ENCODE data around the gene ZNF319. TPM values are rescaled to one million over a fixed set of nuclear protein-coding genes. Genes with fewer than 3 reads are reported as not detected.
"Not testable (repeated sequence)": the region's sequence is repeated elsewhere in the genome, so short reads cannot be mapped to it uniquely, and the experiment has no call there.

Gene ZNF319
- total and polyA plus RNA-seq, 8 donors: 3.5 to 7.0 (median 4.6) TPM

DNA sequence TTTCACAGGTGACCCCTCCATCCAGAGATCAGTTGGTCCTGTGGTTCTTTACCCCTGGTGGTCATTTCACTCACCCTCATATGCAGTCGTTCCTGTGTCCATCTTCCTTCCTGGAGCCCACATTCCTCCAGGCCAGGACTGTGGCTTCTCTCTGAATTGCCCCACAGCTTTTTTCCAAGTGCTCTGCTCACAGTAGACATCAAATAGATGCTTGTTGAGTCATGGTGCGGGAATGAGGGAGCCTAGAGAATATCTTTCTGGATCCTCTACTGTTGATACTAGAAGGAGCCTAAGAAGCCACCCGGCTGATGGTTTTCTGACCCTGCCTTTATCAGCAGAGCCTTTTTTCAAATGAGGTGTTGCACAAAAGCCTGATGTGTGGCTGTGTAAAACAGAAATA is 11.2 kb upstream of the ZNF319 start:
- TF ChIP-seq, protein P1, sequence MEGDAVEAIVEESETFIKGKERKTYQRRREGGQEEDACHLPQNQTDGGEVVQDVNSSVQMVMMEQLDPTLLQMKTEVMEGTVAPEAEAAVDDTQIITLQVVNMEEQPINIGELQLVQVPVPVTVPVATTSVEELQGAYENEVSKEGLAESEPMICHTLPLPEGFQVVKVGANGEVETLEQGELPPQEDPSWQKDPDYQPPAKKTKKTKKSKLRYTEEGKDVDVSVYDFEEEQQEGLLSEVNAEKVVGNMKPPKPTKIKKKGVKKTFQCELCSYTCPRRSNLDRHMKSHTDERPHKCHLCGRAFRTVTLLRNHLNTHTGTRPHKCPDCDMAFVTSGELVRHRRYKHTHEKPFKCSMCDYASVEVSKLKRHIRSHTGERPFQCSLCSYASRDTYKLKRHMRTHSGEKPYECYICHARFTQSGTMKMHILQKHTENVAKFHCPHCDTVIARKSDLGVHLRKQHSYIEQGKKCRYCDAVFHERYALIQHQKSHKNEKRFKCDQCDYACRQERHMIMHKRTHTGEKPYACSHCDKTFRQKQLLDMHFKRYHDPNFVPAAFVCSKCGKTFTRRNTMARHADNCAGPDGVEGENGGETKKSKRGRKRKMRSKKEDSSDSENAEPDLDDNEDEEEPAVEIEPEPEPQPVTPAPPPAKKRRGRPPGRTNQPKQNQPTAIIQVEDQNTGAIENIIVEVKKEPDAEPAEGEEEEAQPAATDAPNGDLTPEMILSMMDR (IDR thresholded peaks at IDR 0.05): no peak
- Histone ChIP-seq H3K4me1 (no peaks in the 10 kb centered on the region), H3K27ac (no peak overlapping the region), H3K9me3 (no peaks in the 10 kb centered on the region), H3K36me3 (peaks cover 0 to 16% (median 3%) of the 10 kb centered on the region in 3 donors), H3K4me3 (no peak overlapping the region), H3K27me3 (no peaks in the 10 kb centered on the region)
- FAIRE-seq (no peak), DNase-seq (no peak), ATAC-seq (no peak)
- intact Hi-C loops (cut with DNase I): loop anchor here in 1 of 3 donors (10.0 kb wide), 1 partner anchor 437 kb away; no protein-coding TSS in a partner anchor
- 82 to 85% methylated on average over 3 of the region's 3 CpGs for WGBS, 2 donors

DNA sequence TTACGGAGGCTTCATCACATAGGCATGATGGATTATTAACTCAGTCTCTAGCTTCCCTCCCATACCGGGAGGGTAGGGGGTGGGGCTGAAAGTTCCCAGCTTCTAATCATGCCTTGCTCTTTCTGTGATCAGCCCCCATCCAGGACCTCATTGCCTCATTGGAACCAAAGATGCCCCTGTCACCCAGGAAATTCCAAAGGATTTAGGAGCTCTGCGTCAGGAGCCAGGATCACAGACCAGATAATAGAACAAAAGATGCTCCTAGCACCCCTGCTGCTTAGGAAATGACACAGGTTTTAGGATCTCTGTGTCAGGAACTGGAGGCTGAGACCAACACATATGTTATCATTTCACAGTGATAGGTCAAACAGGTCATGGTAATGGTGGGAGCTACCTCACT is 10.4 kb upstream of the ZNF319 start:
- DNase-seq (no peak), FAIRE-seq (no peak), ATAC-seq (no peak)
- Histone ChIP-seq H3K27me3 (no peaks in the 10 kb centered on the region), H3K4me1 (no peaks in the 10 kb centered on the region), H3K27ac (no peak overlapping the region), H3K4me3 (no peak overlapping the region), H3K36me3 (peaks cover 0 to 16% (median 3%) of the 10 kb centered on the region in 3 donors), H3K9me3 (no peaks in the 10 kb centered on the region)
- TF ChIP-seq, protein P1 (IDR thresholded peaks at IDR 0.05): no peak
- 64 to 82% methylated on average over 3 of the region's 3 CpGs for WGBS, 2 donors
- intact Hi-C loops (cut with DNase I): loop anchor here in 1 of 3 donors (10.0 kb wide), 1 partner anchor 436 kb away; no protein-coding TSS in a partner anchor

DNA sequence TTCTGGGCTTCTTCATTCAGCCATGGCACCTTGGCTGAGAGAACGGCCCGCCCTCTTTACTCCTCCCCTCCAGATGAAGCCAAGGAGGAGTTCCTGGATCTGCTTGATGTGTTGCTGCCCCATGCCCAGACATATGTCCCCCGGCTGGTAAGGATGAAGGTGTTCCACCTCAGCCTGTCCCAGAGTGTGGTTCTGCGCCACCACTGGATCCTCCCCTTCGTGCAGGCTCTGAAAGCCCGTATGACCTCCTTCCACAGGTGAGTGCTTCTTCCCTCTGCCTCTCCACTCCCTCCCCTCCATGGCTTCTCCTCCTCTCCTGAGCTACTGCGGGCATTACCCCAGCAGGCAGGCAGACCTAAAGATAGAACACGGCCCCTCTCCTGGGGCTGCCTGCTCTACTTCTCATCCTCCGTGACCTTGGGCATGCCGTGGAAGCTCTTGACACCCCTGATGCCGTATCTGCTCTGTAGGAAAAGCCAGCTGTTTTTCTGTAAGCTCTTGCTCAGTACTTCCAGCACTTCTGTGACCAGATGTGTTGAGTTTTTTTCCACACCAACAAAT is 9.5 kb upstream of the ZNF319 start:
- intact Hi-C loops (cut with DNase I): loop anchor here in 1 of 3 donors (10.0 kb wide), 1 partner anchor 435 kb away; no protein-coding TSS in a partner anchor
- no peak overlapping the region for H3K4me3 ChIP-seq
- ATAC-seq (no peak), FAIRE-seq (no peak), DNase-seq (no peak)
- H3K4me1 ChIP-seq: peaks cover under 1 to 2% (median 1%) of the 10 kb centered on the region in 3 donors
- H3K9me3 ChIP-seq: no peaks in the 10 kb centered on the region
- H3K27me3 ChIP-seq: no peaks in the 10 kb centered on the region
- peaks cover 0 to 16% (median 3%) of the 10 kb centered on the region in 3 donors for H3K36me3 ChIP-seq
- no peak overlapping the region for H3K27ac ChIP-seq
- TF ChIP-seq, protein P1 (IDR thresholded peaks at IDR 0.05): no peak
- 86 to 89% methylated on average over 11 of the region's 11 CpGs for WGBS, 2 donors

DNA sequence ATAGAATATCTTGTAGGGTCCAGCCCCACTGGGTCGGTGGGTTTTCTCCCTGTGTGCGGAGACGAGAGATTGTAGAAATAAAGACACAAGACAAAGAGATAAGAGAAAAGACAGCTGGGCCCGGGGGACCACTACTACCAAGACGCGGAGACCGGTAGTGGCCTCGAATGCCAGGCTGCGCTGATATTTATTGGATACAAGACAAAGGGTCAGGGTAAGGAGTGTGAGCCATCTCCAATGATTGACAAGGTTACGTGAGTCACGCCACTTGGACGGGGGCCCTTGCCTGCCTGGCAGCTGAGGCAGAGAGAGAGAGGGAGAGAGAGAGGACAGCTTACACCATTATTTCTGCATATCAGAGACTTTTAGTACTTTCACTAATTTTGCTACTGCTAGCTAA is 4.3 kb upstream of the ZNF319 start:
- intact Hi-C loops (cut with DNase I): loop anchor here in 1 of 3 donors (5.0 kb wide), 1 partner anchor 102 kb away; no protein-coding TSS in a partner anchor
- H3K4me1 ChIP-seq, FAIRE-seq, H3K4me3 ChIP-seq, ATAC-seq, H3K9me3 ChIP-seq, H3K36me3 ChIP-seq, H3K27me3 ChIP-seq: not testable (repeated sequence)
- 47 to 58% methylated on average over 12 of the region's 12 CpGs for WGBS, 2 donors
- H3K27ac ChIP-seq: peak overlapping the region in 1 of 4 donors; percentile 2
- DNase-seq: peak in 3 of 6 donors; percentile 66 to 83 (median 81)

DNA sequence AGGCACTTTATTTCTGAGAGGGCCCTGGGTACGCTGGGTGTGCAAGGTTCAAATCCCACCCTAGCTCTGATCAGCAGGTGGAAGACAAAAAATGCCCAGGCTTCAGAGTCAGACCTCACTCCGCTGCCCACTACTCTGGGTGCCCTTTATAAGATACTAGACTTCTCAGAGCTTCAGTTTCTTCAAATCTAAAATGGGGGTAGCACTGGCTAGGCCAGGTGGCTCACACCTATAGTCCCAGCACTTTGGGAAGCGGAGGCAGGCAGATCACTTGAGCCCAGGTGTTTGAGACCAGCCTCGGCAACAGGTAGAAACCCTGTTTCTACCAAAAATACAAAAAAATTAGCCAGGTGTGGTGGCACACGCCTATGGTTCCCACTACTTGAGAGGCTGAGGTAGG is 2.5 kb upstream of the ZNF319 start:
- TF ChIP-seq, protein P1 (IDR thresholded peaks at IDR 0.05): no peak
- WGBS, 2 donors: 92 to 93% methylated on average over 5 of the region's 5 CpGs
- DNase-seq: peak in 1 of 6 donors; percentile 18
- Histone ChIP-seq H3K27ac (no peak overlapping the region), H3K36me3 (peaks cover 0 to 3% (median 0%) of the 10 kb centered on the region in 3 donors), H3K9me3 (no peaks in the 10 kb centered on the region), H3K4me1 (peaks cover 4 to 15% (median 5%) of the 10 kb centered on the region in 3 donors), H3K4me3 (no peak overlapping the region), H3K27me3 (no peaks in the 10 kb centered on the region)
- intact Hi-C loops (cut with DNase I): loop anchor here in 1 of 3 donors (5.0 kb wide), 1 partner anchor 101 kb away; no protein-coding TSS in a partner anchor
- FAIRE-seq: no peak
- ATAC-seq: no peak
